ENCODE measurements around the gene EVPL. TPM values are rescaled to one million over a fixed set of nuclear protein-coding genes. Genes with fewer than 3 reads are reported as not detected.

The EVPL gene
- total and polyA plus RNA-seq, 2 of the 13 experiments (the other 11 are each of a cell fraction or from before 2014, with no cell fraction given) = 2.1 to 8.2 TPM

- TF ChIP-seq, protein P1, sequence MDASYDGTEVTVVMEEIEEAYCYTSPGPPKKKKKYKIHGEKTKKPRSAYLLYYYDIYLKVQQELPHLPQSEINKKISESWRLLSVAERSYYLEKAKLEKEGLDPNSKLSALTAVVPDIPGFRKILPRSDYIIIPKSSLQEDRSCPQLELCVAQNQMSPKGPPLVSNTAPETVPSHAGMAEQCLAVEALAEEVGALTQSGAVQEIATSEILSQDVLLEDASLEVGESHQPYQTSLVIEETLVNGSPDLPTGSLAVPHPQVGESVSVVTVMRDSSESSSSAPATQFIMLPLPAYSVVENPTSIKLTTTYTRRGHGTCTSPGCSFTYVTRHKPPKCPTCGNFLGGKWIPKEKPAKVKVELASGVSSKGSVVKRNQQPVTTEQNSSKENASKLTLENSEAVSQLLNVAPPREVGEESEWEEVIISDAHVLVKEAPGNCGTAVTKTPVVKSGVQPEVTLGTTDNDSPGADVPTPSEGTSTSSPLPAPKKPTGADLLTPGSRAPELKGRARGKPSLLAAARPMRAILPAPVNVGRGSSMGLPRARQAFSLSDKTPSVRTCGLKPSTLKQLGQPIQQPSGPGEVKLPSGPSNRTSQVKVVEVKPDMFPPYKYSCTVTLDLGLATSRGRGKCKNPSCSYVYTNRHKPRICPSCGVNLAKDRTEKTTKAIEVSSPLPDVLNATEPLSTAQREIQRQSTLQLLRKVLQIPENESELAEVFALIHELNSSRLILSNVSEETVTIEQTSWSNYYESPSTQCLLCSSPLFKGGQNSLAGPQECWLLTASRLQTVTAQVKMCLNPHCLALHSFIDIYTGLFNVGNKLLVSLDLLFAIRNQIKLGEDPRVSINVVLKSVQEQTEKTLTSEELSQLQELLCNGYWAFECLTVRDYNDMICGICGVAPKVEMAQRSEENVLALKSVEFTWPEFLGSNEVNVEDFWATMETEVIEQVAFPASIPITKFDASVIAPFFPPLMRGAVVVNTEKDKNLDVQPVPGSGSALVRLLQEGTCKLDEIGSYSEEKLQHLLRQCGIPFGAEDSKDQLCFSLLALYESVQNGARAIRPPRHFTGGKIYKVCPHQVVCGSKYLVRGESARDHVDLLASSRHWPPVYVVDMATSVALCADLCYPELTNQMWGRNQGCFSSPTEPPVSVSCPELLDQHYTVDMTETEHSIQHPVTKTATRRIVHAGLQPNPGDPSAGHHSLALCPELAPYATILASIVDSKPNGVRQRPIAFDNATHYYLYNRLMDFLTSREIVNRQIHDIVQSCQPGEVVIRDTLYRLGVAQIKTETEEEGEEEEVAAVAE (CRISPR knock-in tag; IDR thresholded peaks at IDR 0.05; ENCODE audit: borderline replicate concordance) = no peak
- TF ChIP-seq ZBTB40 (IDR thresholded peaks at IDR 0.05) (no peak), ZBTB40 (CRISPR knock-in tag; IDR thresholded peaks at IDR 0.05) (no peak), ZNF75D (CRISPR knock-in tag; IDR thresholded peaks at IDR 0.05; ENCODE audit: borderline replicate concordance) (no peak), HNF4A (CRISPR knock-in tag; IDR thresholded peaks at IDR 0.05) (peak; percentile 26; the same call in 1 of the 2 replicates), HNRNPLL (IDR thresholded peaks at IDR 0.05; ENCODE audit: low read depth, low read length, poor library complexity, severe bottlenecking) (no peak), MAF1 (CRISPR knock-in tag; IDR thresholded peaks at IDR 0.05; ENCODE audit: borderline replicate concordance) (no peak), ZNF441 (CRISPR knock-in tag; IDR thresholded peaks at IDR 0.05; ENCODE audit: borderline replicate concordance) (no peak), HNRNPK (IDR thresholded peaks at IDR 0.05; ENCODE audit: low read depth, low read length, poor library complexity, severe bottlenecking) (peak; percentile 32)
- TF ChIP-seq, protein P2, sequence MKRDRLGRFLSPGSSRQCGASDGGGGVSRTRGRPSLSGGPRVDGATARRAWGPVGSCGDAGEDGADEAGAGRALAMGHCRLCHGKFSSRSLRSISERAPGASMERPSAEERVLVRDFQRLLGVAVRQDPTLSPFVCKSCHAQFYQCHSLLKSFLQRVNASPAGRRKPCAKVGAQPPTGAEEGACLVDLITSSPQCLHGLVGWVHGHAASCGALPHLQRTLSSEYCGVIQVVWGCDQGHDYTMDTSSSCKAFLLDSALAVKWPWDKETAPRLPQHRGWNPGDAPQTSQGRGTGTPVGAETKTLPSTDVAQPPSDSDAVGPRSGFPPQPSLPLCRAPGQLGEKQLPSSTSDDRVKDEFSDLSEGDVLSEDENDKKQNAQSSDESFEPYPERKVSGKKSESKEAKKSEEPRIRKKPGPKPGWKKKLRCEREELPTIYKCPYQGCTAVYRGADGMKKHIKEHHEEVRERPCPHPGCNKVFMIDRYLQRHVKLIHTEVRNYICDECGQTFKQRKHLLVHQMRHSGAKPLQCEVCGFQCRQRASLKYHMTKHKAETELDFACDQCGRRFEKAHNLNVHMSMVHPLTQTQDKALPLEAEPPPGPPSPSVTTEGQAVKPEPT (CRISPR knock-in tag; IDR thresholded peaks at IDR 0.05; ENCODE audit: low read depth) = no peak
- TF ChIP-seq, protein P3, sequence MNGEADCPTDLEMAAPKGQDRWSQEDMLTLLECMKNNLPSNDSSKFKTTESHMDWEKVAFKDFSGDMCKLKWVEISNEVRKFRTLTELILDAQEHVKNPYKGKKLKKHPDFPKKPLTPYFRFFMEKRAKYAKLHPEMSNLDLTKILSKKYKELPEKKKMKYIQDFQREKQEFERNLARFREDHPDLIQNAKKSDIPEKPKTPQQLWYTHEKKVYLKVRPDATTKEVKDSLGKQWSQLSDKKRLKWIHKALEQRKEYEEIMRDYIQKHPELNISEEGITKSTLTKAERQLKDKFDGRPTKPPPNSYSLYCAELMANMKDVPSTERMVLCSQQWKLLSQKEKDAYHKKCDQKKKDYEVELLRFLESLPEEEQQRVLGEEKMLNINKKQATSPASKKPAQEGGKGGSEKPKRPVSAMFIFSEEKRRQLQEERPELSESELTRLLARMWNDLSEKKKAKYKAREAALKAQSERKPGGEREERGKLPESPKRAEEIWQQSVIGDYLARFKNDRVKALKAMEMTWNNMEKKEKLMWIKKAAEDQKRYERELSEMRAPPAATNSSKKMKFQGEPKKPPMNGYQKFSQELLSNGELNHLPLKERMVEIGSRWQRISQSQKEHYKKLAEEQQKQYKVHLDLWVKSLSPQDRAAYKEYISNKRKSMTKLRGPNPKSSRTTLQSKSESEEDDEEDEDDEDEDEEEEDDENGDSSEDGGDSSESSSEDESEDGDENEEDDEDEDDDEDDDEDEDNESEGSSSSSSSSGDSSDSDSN (CRISPR knock-in tag; IDR thresholded peaks at IDR 0.05) = no peak
These were observed 370 bp downstream of the EVPL start (continued) for GRCh38 chr17:76026714-76027158.

Data from HepG2 (cell line).